ENCODE measurements around the gene EPS8L3. TPM values are rescaled to one million over a fixed set of nuclear protein-coding genes. Genes with fewer than 3 reads are reported as not detected.
A peak's percentile ranks its signal among the peaks of the same experiment; 100 is the strongest.

The EPS8L3 gene
- total RNA-seq, 5 donors from 2014 or later (not counting 1 experiment from before 2014, with no cell fraction given) = 0.47 to 0.49 TPM; not detected in 3

DNA sequence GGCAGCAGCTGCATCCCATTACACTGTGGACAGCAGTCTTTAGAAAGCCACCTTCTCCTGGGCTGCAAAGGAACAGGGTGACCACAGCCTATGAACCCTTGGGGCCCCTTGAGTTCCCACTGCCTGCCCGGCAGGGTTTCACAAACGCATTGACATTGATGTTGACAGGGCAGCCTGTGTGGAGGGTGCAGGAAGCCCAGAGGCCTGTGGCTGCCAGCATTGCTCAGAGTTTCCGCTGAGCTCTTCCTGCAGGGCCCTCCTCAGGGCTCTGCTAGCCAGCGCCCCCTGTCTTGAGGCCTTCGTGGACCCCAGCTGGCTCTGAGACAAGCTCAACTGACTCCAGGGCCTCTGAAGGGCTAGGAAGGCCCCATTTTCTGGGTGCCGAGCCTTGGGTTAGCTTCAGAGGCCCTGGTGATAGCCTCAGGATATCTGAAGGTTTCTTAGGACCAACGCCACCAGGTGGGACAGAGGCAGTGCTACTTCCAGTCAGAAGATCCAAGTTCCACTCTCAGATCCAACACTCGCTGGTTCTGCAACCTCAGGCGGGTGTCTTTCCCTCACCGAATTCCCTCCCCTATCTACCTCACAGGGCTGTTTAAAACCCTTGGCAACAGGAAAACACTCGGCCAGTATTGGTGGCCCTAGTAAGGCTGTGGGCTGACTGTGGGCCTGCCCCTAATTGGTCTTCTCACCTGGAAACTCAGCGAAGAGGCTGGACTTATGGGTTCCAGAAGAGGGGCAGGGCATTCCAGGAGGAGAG lies 27.2 kb upstream of the EPS8L3 start:
- 41% methylated on average over 12 of the region's 12 CpGs for WGBS (ENCODE audit: insufficient coverage)
- H3K4me3 ChIP-seq (ENCODE audit: control insufficient read depth in 1 of 2, extremely low read depth in 1 of 2, low read length in 1 of 2) = no peak overlapping the region

DNA sequence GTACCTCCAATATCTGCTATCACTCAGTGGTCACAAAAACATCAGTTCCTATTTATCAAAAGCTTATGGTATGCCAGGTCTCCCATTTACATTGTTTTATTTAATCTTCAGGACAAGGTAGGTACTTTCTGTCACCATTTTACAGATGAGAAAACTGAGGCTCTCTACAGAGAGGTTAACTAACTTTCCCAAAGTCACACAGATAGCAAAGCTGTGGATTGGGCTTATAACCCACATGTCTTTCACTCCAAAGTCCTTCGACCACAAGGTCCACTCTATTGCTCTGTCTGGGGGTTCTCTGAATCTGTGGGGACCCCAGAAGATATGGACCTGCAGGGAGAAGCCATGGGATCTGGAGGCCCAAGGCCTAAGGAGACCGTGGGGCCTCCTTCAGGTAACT lies 26.6 kb upstream of the EPS8L3 start:
- Histone ChIP-seq H3K27ac (ENCODE audit: low read length) (peak overlapping the region; percentile 84), H3K27me3 (replicated peaks in 1 of 2; ENCODE audit: control insufficient read depth in 2 of 2, extremely low read depth in 1 of 2, insufficient read depth in 2 of 2, low read length in 1 of 2) (no peaks in the 10 kb centered on the region), H3K4me3 (ENCODE audit: control insufficient read depth in 1 of 2, extremely low read depth in 1 of 2, low read length in 1 of 2) (no peak overlapping the region), H3K9me3 (no peaks in the 10 kb centered on the region), H3K4me1 (ENCODE audit: control insufficient read depth in 1 of 2, extremely low read depth in 1 of 2, insufficient read depth in 2 of 2, low read length in 2 of 2) (peaks cover 25 to 81% of the 10 kb centered on the region in 2 experiments), H3K36me3 (ENCODE audit: control insufficient read depth in 2 of 2, extremely low read depth in 1 of 2, insufficient read depth in 1 of 2, low read length in 1 of 2) (no peaks in the 10 kb centered on the region)
- Mint-ChIP-seq H3K9me3 (no peaks in the 10 kb centered on the region), H3K27me3 (no peaks in the 10 kb centered on the region), H3K27ac (peak overlapping the region; percentile 90 to 94), H3K4me3 (peak overlapping the region in 1 of 3 donors; percentile 59), H3K4me1 (peaks cover 64 to 85% (median 72%) of the 10 kb centered on the region in 3 donors), H3K36me3 (no peaks in the 10 kb centered on the region)
- ChIA-PET POLR2A (no interaction called here), CTCF (interaction anchor here (0.5 to 2.4 kb wide), 18 partner anchors 9 to 1127 kb away, joined by 3 to 24 read pairs (median 3); partner anchors contain the start of genes AHCYL1 (in 1 of the 2) and GSTM1 (in 1 of the 2))
- DNase-seq (no peak), ATAC-seq (replicated peaks in 1 of 4) (no peak)
- WGBS (ENCODE audit: insufficient coverage) = 75% methylated on average over 1 of the region's 2 CpGs

More for the DNA sequence above, 27.2 kb upstream of the EPS8L3 start:
- H3K27ac Mint-ChIP-seq = peak overlapping the region; percentile 90 to 94
- no peaks in the 10 kb centered on the region for H3K36me3 Mint-ChIP-seq
- Histone ChIP-seq H3K27ac (ENCODE audit: low read length) (peak overlapping the region; percentile 84), H3K4me1 (ENCODE audit: control insufficient read depth in 1 of 2, extremely low read depth in 1 of 2, insufficient read depth in 2 of 2, low read length in 2 of 2) (peaks cover 25 to 81% of the 10 kb centered on the region in 2 experiments), H3K36me3 (ENCODE audit: control insufficient read depth in 2 of 2, extremely low read depth in 1 of 2, insufficient read depth in 1 of 2, low read length in 1 of 2) (no peaks in the 10 kb centered on the region), H3K27me3 (replicated peaks in 1 of 2; ENCODE audit: control insufficient read depth in 2 of 2, extremely low read depth in 1 of 2, insufficient read depth in 2 of 2, low read length in 1 of 2) (no peaks in the 10 kb centered on the region), H3K9me3 (no peaks in the 10 kb centered on the region)
- H3K27me3 Mint-ChIP-seq = no peaks in the 10 kb centered on the region
- POLR2A ChIA-PET = no interaction called here
- H3K4me1 Mint-ChIP-seq = peaks cover 59 to 88% (median 74%) of the 10 kb centered on the region in 3 donors
- no peaks in the 10 kb centered on the region for H3K9me3 Mint-ChIP-seq
- peak; percentile 95 to 99 (median 97) for ATAC-seq (replicated peaks in 1 of 4)
- peak; percentile 59 to 85 (median 72) for DNase-seq
- H3K4me3 Mint-ChIP-seq = peak overlapping the region in 1 of 3 donors; percentile 59
- CTCF ChIA-PET = interaction anchor here (0.5 to 2.4 kb wide), 21 partner anchors 10 to 1126 kb away, joined by 3 to 24 read pairs (median 3); partner anchors contain the start of genes AHCYL1 (in 1 of the 2) and GSTM1 (in 1 of the 2)

DNA sequence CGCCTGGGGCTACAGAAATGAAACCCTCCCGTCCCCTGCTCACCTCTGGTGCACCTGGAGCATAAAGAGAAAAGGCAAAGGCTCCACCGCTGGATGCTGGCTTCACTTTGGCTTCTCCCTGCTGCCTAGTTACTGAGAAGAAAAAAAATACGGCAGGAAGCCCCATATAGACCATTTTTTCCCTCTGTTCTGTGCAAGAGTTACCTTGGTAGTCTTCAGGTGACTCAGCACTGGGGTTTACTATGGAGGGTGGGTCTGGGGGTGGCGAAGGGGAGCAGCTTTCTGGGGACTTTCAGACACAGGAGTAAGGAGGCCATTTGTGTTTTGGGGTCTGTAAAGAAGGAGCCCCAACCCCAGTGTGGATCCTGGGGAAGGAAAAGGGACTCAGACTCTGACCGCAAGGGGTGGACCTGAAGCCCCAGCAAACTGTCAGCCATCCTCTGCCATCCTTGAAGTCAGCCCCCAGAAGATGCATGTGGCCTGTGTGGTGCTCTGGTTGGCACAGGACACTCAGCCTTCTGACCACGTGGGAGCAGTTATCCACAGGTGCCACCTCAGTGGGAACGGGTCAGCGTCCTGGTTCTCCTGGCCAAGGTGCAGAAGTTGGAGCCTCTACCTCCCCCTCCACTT lies 25.9 kb upstream of the EPS8L3 start:
- Mint-ChIP-seq H3K27me3 (no peaks in the 10 kb centered on the region), H3K9me3 (no peaks in the 10 kb centered on the region), H3K27ac (peak overlapping the region; percentile 90 to 94), H3K4me1 (peaks cover 59 to 80% (median 68%) of the 10 kb centered on the region in 3 donors), H3K4me3 (peak overlapping the region in 1 of 3 donors; percentile 59), H3K36me3 (no peaks in the 10 kb centered on the region)
- POLR2A ChIA-PET = no interaction called here
- ATAC-seq (replicated peaks in 1 of 4) = no peak
- Histone ChIP-seq H3K36me3 (ENCODE audit: control insufficient read depth in 2 of 2, extremely low read depth in 1 of 2, insufficient read depth in 1 of 2, low read length in 1 of 2) (no peaks in the 10 kb centered on the region), H3K27me3 (replicated peaks in 1 of 2; ENCODE audit: control insufficient read depth in 2 of 2, extremely low read depth in 1 of 2, insufficient read depth in 2 of 2, low read length in 1 of 2) (no peaks in the 10 kb centered on the region), H3K27ac (ENCODE audit: low read length) (peak overlapping the region; percentile 84), H3K9me3 (no peaks in the 10 kb centered on the region), H3K4me1 (ENCODE audit: control insufficient read depth in 1 of 2, extremely low read depth in 1 of 2, insufficient read depth in 2 of 2, low read length in 2 of 2) (peaks cover 25 to 79% of the 10 kb centered on the region in 2 experiments), H3K4me3 (ENCODE audit: control insufficient read depth in 1 of 2, extremely low read depth in 1 of 2, low read length in 1 of 2) (no peak overlapping the region)
- WGBS (ENCODE audit: insufficient coverage) = 82% methylated on average over 4 of the region's 9 CpGs
- CTCF ChIA-PET = interaction anchor here (0.6 to 1.7 kb wide), 7 partner anchors 8 to 256 kb away, joined by 3 to 15 read pairs (median 4); no protein-coding TSS in a partner anchor
- DNase-seq = no peak

DNA sequence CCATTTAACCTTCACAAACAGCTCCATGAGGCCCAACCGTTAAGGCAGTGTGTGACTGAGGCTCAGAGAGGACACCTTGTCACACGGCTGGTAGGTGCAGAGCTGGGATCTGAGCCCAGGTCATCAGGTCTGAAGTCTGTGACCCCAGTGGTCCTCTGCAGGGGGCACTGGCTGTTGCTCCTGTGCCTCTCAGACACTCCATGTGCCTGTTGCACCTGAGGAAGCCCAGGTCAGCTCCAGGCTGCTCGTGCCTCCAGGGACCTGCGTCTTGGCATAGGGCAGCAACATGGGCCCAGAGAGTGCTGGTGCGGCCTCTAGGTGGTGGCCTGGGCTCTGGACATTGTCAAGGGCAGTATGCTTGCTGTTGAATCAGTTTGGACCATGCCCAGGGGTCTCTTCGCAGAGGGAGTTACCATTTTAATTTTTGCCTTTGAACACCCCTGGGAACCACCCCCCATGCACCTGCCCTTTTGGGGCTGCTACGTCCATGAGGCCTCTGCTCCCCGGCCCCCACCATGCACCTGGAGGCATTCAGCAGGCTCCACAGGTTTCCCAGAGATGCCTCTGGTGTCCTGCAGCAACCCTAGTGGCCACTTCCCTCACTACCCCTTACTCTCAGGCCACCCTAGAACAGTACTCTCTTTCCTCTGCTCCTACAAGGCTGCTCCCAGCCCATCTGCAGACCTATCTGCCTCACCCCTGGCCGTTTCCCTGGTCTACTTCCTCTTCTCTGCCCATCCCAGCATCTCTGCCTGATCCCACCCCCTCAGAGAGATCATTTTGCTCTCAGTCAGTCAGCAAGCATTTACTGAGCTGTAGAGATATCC lies 25.2 kb upstream of the EPS8L3 start:
- Histone ChIP-seq H3K27me3 (replicated peaks in 1 of 2; ENCODE audit: control insufficient read depth in 2 of 2, extremely low read depth in 1 of 2, insufficient read depth in 2 of 2, low read length in 1 of 2) (no peaks in the 10 kb centered on the region), H3K4me3 (ENCODE audit: control insufficient read depth in 1 of 2, extremely low read depth in 1 of 2, low read length in 1 of 2) (no peak overlapping the region), H3K4me1 (ENCODE audit: control insufficient read depth in 1 of 2, extremely low read depth in 1 of 2, insufficient read depth in 2 of 2, low read length in 2 of 2) (peaks cover 25 to 73% of the 10 kb centered on the region in 2 experiments), H3K27ac (ENCODE audit: low read length) (no peak overlapping the region), H3K9me3 (no peaks in the 10 kb centered on the region), H3K36me3 (ENCODE audit: control insufficient read depth in 2 of 2, extremely low read depth in 1 of 2, insufficient read depth in 1 of 2, low read length in 1 of 2) (no peaks in the 10 kb centered on the region)
- no peaks in the 10 kb centered on the region for H3K36me3 Mint-ChIP-seq
- ATAC-seq (replicated peaks in 1 of 4) (no peak), DNase-seq (no peak)
- H3K4me1 Mint-ChIP-seq = peaks cover 51 to 72% (median 60%) of the 10 kb centered on the region in 3 donors
- no peaks in the 10 kb centered on the region for H3K27me3 Mint-ChIP-seq
- peak overlapping the region; percentile 87 to 94 for H3K27ac Mint-ChIP-seq
- peak overlapping the region in 1 of 3 donors; percentile 59 for H3K4me3 Mint-ChIP-seq
- CTCF ChIA-PET = interaction anchor here (0.6 to 1.1 kb wide), 5 partner anchors 12 to 255 kb away, joined by 3 to 6 read pairs (median 3); no protein-coding TSS in a partner anchor
- POLR2A ChIA-PET = no interaction called here
- no peaks in the 10 kb centered on the region for H3K9me3 Mint-ChIP-seq
- 87% methylated on average over 9 of the region's 9 CpGs for WGBS (ENCODE audit: insufficient coverage)

DNA sequence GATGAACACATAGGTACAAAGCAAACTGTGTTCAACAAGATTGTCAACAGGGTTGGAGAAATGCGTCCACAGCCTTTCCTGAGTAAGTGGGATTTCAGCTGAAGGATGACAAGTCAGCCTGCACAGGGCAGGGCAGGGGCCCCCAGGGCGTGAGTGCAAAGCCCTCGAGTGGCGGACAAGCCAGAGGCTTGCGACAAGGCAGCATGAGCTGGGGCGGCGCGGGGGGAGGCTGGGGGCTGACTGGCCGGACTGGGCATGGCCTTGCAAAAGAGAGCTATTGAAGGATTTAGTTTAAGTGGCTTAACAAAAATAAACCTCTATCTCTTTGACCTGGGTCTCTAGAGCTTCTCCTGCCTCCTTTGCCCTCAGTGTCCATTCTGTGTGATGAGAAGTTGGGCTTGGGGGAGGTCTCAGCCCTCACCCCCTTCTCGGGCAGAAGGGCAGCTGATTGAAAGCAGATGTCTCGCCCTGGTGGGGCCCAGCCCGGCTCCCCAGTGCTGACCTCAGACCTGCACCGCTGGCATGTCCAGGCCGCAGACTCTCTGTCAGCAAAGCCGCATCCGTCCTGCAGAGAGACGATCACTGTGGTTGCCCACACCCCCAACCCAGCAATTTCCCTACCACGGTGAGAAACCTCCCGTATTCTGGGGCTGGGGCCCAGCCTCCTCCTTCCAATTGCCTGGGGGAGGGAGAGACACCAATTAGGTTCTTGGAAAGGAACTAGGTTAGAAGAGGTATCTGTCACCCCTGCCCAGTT lies 24.3 kb upstream of the EPS8L3 start:
- DNase-seq (peak in 6 of 35 experiments; percentile 12 to 52 (median 21)), ATAC-seq (replicated peaks in 1 of 4) (no peak)
- Histone ChIP-seq H3K27ac (ENCODE audit: low read length) (no peak overlapping the region), H3K4me3 (ENCODE audit: control insufficient read depth in 1 of 2, extremely low read depth in 1 of 2, low read length in 1 of 2) (no peak overlapping the region), H3K36me3 (ENCODE audit: control insufficient read depth in 2 of 2, extremely low read depth in 1 of 2, insufficient read depth in 1 of 2, low read length in 1 of 2) (no peaks in the 10 kb centered on the region), H3K27me3 (replicated peaks in 1 of 2; ENCODE audit: control insufficient read depth in 2 of 2, extremely low read depth in 1 of 2, insufficient read depth in 2 of 2, low read length in 1 of 2) (no peaks in the 10 kb centered on the region), H3K9me3 (no peaks in the 10 kb centered on the region), H3K4me1 (ENCODE audit: control insufficient read depth in 1 of 2, extremely low read depth in 1 of 2, insufficient read depth in 2 of 2, low read length in 2 of 2) (peaks cover 19 to 64% of the 10 kb centered on the region in 2 experiments)
- H3K9me3 Mint-ChIP-seq = no peaks in the 10 kb centered on the region
- no peak overlapping the region for H3K4me3 Mint-ChIP-seq
- peaks cover 43 to 63% (median 52%) of the 10 kb centered on the region in 3 donors for H3K4me1 Mint-ChIP-seq
- CTCF ChIA-PET = interaction anchor here in 1 of 2 donors (0.8 to 1.1 kb wide), 2 partner anchors 18 to 147 kb away, joined by 4 to 5 read pairs; no protein-coding TSS in a partner anchor
- no peaks in the 10 kb centered on the region for H3K36me3 Mint-ChIP-seq
- POLR2A ChIA-PET = no interaction called here
- H3K27ac Mint-ChIP-seq = no peak overlapping the region
- 86% methylated on average over 6 of the region's 19 CpGs for WGBS (ENCODE audit: insufficient coverage)
- no peaks in the 10 kb centered on the region for H3K27me3 Mint-ChIP-seq
